Measurements from ENCODE around the gene SSTR3.
A peak's percentile ranks its signal among the peaks of the same experiment; 100 is the strongest.
"Not testable (repeated sequence)": the region's sequence is repeated elsewhere in the genome, so short reads cannot be mapped to it uniquely, and the experiment has no call there.

Gene SSTR3
- total RNA-seq = 0.45 to 2.6 (median 1.2) reads per million in 9 experiments

DNA sequence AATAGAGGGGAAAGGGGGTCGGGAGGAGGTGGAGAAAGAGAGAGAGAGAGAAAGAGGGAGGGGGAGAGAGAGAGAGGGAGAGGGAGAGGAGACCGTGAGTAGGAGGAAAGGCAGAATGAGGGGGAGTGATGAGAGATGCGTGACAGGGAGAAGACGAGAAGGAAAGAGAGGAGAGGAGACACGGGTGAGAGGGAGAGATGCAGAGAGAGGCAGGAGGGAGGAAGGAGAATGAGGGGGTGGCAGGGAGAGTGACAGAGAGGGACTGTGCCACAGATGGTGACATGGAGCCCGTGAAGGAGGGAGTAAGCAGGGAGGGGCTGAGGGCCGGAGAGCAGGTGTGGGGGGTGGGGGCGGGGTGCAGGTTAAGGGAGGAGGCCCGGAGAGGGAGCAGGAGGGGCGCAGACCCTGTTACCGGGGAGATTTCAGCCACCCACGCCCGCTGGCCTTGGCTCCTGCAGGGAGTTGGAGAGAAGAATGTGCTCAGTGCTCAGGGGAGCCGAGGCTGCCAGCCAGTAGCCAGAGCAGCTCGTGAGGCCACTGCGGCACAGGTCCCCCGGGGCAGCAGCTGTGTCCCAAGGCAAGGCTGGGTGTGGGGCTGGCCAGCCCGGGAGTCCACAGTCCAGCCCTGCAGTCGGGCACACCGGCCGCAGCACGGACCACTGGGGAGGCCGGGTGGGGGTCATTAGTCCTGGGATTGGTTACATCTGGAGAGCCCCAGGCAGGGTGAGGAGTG, at the start of gene SSTR3:
SSTR3 (minus strand) TSS at position 304 of the 733 bp plus-strand sequence. CDS start 4,674 bp downstream, outside the sequence.
- ATAC-seq (replicated peaks) (no peak), DNase-seq (no peak)
- H3K27me3 Mint-ChIP-seq = no peaks in the 10 kb centered on the region
- H3K36me3 Mint-ChIP-seq (ENCODE audit: insufficient read depth) = no peaks in the 10 kb centered on the region
- no peaks in the 10 kb centered on the region for H3K9me3 Mint-ChIP-seq
- peak within 1 kb of the TSS in 1 of 2 donors; percentile 24 for H3K27ac Mint-ChIP-seq
- peaks cover 0 to 6% of the 10 kb centered on the region in 2 donors for H3K4me1 Mint-ChIP-seq (ENCODE audit: low read depth in 2 of 2)
- H3K4me3 Mint-ChIP-seq = no peak within 1 kb of the TSS

DNA sequence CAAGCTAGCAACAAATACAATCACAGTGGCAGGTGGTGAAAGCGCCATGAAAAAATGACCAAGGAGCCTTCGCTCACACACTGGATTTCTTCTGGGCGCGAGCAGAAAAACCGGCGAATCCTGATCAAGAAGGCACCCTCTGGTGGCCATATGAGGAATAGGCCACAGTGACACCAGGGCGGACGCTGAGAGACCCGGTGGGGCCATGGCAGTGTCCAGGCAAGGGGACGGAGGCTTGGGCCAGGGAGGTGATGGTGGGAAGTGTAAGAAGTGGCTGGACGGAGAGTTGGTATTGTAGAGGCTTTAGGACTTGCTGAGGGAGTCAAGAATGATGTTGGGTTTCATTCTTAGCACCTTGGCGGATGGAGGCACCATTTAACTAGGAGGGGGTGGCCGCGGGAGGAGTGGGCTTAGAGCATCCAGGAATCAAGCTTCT, 48.6 kb upstream of the SSTR3 start:
- Mint-ChIP-seq H3K36me3 (ENCODE audit: insufficient read depth) (peaks cover 7% of the 10 kb centered on the region), H3K27ac (no peak overlapping the region), H3K27me3 (peaks cover 0 to 24% of the 10 kb centered on the region in 2 donors), H3K4me3 (no peak overlapping the region), H3K4me1 (ENCODE audit: low read depth in 2 of 2) (peaks cover 10 to 17% of the 10 kb centered on the region in 2 donors), H3K9me3 (no peaks in the 10 kb centered on the region)
- DNase-seq (peak; percentile 56 to 66 (median 58)), ATAC-seq (replicated peaks) (peak; percentile 82)

DNA sequence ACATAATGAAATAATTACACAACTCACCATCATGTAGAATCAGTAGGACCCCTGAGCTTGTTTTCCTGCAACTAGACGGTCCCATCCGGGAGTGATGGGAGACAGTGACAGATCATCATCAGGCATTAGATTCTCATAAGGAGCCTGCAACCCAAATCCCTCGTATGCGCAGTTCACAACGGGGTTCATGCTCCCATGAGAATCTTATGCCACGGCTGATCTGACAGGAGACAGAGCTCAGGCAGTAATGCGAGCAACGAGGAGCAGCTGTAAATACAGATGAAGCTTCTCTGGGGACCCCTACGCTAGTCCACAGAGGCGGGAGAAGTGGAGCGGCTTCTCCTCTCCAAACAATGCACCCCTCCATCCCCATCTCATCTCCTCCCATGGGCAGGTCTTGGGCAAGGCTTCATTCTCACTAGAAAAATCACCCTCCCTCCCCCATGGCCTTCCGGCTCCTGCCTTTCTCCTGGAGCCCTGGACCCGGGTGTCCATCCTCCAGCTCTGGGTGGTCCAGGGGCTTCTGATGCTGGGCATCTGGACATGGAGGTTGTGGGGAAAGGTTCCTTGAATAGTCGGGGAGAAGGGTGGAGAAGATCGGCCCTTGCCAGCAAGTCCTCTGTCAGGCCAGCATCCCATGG, 48.0 kb upstream of the SSTR3 start:
- no peak for ATAC-seq (replicated peaks)
- no peak overlapping the region for H3K27ac Mint-ChIP-seq

DNA sequence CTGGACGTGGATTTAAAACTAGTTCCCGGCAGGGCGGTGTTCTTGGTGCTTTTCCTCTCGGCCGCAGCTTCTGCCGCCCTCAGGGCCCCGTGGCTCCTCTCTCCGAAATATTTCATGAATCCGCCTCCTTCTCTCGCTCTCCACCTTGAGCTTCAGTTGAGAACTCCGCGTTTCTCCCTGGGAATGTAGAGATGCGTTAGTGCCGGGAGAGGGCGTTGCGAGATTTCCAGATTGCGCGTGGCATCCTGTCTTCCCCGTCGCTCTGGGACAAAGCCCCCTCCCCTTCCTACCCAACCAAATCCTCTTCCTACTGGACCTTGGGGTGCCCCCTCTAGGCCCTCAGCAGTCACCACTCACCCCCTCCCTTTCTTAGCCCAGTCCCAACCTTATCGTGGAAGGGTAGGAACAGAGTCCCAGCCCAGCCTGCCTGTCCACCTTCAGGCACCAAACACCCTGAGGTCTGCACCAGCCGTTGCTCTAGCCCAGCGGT, 47.3 kb upstream of the SSTR3 start:
- Mint-ChIP-seq H3K4me3 (no peak overlapping the region), H3K27ac (no peak overlapping the region), H3K27me3 (peaks cover 8 to 33% of the 10 kb centered on the region in 2 donors), H3K9me3 (no peaks in the 10 kb centered on the region), H3K4me1 (ENCODE audit: low read depth in 2 of 2) (peaks cover 10 to 17% of the 10 kb centered on the region in 2 donors), H3K36me3 (ENCODE audit: insufficient read depth) (peaks cover 6% of the 10 kb centered on the region)
- DNase-seq = no peak
- no peak for ATAC-seq (replicated peaks)

More for the DNA sequence above, 48.0 kb upstream of the SSTR3 start:
- Mint-ChIP-seq H3K36me3 (ENCODE audit: insufficient read depth) (peaks cover 7% of the 10 kb centered on the region), H3K4me3 (no peak overlapping the region), H3K4me1 (ENCODE audit: low read depth in 2 of 2) (peaks cover 10 to 17% of the 10 kb centered on the region in 2 donors), H3K27me3 (peaks cover 6 to 30% of the 10 kb centered on the region in 2 donors), H3K9me3 (no peaks in the 10 kb centered on the region)
- DNase-seq = no peak

DNA sequence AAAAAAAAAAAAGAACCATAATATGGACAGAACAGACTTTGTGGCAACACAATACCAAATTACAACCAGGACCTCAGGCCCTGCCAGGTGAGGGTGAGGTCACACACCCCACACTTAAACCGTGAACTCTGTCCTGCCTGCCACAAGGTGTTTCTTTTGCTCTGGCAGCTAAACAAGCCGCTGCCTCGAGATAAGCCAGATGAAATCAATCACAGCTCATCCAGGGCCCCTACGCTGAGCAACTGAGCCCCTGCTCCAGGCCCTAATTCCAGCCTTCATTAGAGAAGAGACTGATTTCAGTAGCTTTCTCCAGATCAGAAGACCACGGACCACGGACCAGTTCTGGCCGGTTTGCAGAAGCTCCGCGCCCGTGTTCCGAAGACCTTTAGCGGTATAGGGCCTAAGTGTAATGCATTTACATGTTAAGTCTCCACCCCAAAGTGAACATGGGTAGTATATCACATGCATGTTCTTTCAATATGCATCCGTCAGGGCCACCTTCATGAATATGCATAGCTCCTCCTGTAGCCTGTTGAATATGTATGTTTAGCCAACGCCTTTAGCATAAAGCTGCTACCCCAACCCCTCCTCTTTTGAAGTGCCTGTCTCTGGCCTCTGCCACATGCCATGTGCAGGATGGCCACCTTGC, 46.6 kb upstream of the SSTR3 start:
- Mint-ChIP-seq H3K4me3 (no peak overlapping the region), H3K4me1 (ENCODE audit: low read depth in 2 of 2) (peaks cover 10 to 15% of the 10 kb centered on the region in 2 donors), H3K27me3 (peaks cover 8 to 33% of the 10 kb centered on the region in 2 donors), H3K27ac (no peak overlapping the region), H3K9me3 (no peaks in the 10 kb centered on the region), H3K36me3 (ENCODE audit: insufficient read depth) (peaks cover 3% of the 10 kb centered on the region)
- DNase-seq (no peak), ATAC-seq (replicated peaks) (no peak)

DNA sequence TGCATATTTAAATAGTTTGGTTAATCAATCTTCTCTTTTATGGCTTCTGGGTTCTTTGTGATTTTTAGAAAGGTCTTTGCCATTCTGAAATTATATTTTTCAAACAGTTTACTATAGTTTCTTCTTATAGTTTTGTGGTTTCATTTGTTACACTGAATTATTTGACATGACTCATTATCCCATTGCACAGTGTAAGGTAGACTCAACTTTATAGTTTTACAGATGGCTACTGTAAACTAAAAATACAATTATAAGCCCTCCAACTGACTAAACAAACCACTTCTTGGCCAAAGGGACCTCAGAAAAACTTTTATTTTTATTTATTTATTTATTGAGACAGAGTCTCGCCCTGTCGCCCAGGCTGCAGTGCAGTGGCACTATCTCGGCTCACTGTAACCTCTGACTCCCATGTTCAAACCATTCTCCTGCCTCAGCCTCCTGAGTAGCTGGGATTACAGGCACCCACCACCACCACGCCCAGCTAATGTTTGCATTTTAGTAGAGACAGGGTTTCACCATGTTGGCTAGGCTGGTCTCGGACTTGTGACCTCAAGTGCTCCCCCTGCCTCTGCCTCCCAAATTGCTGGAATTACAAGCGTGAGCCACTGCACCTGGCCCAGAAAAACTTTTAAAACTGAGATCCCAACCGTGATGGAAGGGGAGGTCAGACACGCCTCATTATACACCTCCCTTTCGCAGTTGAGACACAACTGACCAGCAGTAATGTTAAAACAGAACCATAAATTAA, 45.9 kb upstream of the SSTR3 start:
- Mint-ChIP-seq H3K4me3 (no peak overlapping the region), H3K4me1 (ENCODE audit: low read depth in 2 of 2) (peaks cover 10 to 15% of the 10 kb centered on the region in 2 donors), H3K27ac (no peak overlapping the region), H3K9me3 (no peaks in the 10 kb centered on the region), H3K27me3 (peaks cover 8 to 33% of the 10 kb centered on the region in 2 donors), H3K36me3 (ENCODE audit: insufficient read depth) (peaks cover 1% of the 10 kb centered on the region)
- ATAC-seq (replicated peaks) (no peak), DNase-seq (no peak)

DNA sequence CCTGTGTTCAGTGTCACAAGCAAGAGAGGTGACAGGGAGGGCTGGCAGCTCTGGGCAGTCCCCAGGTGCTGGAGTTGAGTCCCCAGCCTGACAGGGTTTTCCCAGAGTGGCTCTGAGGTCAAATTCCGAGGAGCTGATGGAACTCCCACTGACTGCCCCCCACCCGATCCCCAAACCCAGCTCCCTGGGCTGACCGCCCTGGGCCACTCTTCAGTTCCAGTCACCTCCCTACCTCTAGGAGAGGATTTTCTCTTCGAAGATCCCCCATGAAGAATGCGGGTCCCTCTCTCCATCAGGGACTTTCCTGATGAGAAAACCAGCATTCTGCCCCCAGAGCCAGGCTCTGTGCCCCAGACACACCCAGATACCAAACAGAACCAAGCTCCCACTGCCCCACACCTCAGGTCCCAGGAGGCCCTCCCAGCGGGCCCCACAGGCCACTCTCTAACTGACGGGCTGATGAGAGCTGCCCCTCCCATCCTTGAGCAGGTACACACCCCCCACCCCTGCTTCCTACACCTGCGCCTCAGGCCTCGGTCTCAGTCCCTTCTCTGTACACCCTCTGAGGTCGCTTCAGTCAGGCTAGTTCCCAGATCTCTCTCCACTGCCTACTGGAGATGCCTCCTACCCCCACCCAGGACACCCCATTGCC, 43.9 kb upstream of the SSTR3 start:
- DNase-seq (no peak), ATAC-seq (replicated peaks) (no peak)
- Mint-ChIP-seq H3K4me3 (no peak overlapping the region), H3K27me3 (peaks cover 8 to 31% of the 10 kb centered on the region in 2 donors), H3K4me1 (ENCODE audit: low read depth in 2 of 2) (peaks cover 8 to 15% of the 10 kb centered on the region in 2 donors), H3K27ac (no peak overlapping the region), H3K9me3 (no peaks in the 10 kb centered on the region), H3K36me3 (ENCODE audit: insufficient read depth) (no peaks in the 10 kb centered on the region)

DNA sequence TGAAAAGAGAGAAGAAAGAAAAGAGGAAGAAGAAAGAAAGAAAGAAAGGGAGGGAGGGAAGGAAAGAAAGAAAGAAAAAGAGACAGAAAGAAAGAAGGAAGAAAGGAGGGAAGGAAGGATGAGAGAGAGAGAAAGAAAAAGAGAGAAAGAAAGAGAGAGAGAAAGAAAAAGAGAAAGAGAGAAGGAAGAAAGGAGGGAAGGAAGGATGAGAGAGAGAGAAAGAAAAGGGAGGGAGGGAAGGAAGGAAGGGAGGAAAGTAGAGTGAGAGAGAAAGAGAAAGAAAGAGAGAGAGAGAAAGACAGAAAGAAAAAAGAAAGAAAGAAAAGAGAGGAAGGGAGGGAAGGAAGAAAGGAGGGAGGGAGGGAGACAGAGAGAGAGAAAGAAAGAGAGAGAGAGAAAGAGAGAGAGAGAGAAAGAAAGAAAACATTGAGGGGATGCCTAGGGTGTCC, 43.3 kb upstream of the SSTR3 start:
- ATAC-seq (replicated peaks) = no peak

DNA sequence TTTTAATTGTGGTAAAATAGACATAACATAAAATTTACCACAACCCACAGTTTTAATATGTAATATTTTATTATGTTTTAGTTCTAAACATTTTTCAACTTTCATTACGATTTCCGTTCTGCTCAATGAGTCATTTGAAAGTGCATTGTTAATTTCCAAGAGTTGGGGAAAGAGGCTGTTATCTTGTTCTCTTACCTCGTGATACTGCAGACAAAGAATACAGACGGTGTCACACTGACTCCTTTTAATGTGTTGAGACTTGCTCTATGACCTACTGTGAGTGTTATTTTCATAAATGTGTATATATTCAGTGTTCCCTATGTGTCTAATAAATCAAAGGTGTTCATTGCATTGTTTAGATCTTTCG, 42.6 kb upstream of the SSTR3 start:
- no peak for DNase-seq
- Mint-ChIP-seq H3K4me3 (no peak overlapping the region), H3K27ac (peak overlapping the region in 1 of 2 donors; percentile 83), H3K36me3 (ENCODE audit: insufficient read depth) (no peaks in the 10 kb centered on the region), H3K9me3 (no peaks in the 10 kb centered on the region), H3K4me1 (ENCODE audit: low read depth in 2 of 2) (peaks cover 0 to 5% of the 10 kb centered on the region in 2 donors), H3K27me3 (peaks cover 8 to 24% of the 10 kb centered on the region in 2 donors)
- ATAC-seq (replicated peaks) = no peak

More for the DNA sequence above, 43.3 kb upstream of the SSTR3 start:
- Mint-ChIP-seq H3K27ac (peak overlapping the region in 1 of 2 donors; percentile 83), H3K36me3 (ENCODE audit: insufficient read depth) (no peaks in the 10 kb centered on the region), H3K9me3 (no peaks in the 10 kb centered on the region), H3K4me3 (no peak overlapping the region), H3K4me1 (ENCODE audit: low read depth in 2 of 2) (peaks cover 2 to 9% of the 10 kb centered on the region in 2 donors), H3K27me3 (peaks cover 8 to 25% of the 10 kb centered on the region in 2 donors)
- no peak for DNase-seq

DNA sequence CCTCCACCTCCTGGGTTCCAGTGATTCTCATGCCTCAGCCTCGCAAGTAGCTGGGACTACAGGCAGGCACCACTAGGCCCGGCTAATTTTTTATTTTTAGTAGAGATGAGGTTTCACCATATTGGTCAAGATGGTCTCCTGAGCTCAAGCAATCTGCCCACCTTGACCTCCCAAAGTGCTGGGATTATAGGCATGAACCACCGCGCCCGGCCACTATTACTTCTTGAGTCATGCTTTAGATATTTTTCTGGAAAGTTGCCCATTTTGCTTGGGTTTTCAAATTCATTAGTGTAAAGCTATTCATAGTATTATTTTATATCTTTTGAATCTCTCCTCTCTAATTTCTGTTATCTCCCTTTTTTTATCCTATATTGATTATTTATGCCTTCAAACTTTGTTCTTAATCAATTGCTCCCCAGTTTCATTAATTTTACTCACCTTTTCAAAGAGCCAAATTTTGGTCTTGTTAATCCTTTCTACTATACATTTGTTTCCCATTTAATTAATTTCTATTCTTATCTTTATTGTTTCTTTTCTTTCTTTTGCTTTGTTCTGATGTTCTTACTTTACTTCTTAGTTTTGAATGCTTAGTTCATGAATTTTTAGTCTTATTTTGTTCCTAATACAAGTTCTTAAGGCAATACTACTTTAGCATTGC, 42.1 kb upstream of the SSTR3 start:
- H3K27ac Mint-ChIP-seq = no peak overlapping the region
- no peak for DNase-seq
- H3K9me3 Mint-ChIP-seq = no peaks in the 10 kb centered on the region
- no peak overlapping the region for H3K4me3 Mint-ChIP-seq
- no peak for ATAC-seq (replicated peaks)
- H3K4me1 Mint-ChIP-seq (ENCODE audit: low read depth in 2 of 2) = peaks cover 0 to under 1% of the 10 kb centered on the region in 2 donors
- no peaks in the 10 kb centered on the region for H3K36me3 Mint-ChIP-seq (ENCODE audit: insufficient read depth)
- H3K27me3 Mint-ChIP-seq = peaks cover 8 to 24% of the 10 kb centered on the region in 2 donors

DNA sequence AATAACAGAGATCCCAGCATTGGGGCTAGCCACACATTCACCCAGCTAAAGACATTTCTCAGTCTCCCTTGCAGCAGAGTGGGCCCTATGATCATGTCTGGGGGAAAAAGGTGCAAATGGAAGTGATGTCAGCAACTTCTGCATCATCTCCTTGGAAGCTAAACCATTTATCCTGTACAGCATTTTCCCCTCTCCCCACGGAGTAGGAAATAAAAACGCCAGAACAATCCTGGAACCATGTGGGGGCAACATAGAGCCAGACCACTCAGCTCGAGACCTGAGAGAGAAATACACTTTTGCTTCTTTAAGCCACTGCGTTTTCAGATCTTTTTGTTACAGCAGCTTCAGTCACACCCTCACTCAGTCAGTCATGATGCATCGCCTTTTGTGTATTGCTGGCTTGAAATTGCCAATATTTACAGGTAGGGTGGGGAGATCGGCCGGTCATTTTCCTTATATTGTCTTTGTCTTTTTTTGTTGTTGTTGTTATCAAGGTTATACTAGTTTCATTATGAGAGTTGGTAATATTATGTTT, 40.9 kb upstream of the SSTR3 start:
- Mint-ChIP-seq H3K9me3 (no peaks in the 10 kb centered on the region), H3K36me3 (ENCODE audit: insufficient read depth) (no peaks in the 10 kb centered on the region), H3K27me3 (peaks cover 8 to 24% of the 10 kb centered on the region in 2 donors), H3K4me1 (ENCODE audit: low read depth in 2 of 2) (no peaks in the 10 kb centered on the region), H3K4me3 (no peak overlapping the region), H3K27ac (no peak overlapping the region)
- ATAC-seq (replicated peaks) = no peak
- no peak for DNase-seq

DNA sequence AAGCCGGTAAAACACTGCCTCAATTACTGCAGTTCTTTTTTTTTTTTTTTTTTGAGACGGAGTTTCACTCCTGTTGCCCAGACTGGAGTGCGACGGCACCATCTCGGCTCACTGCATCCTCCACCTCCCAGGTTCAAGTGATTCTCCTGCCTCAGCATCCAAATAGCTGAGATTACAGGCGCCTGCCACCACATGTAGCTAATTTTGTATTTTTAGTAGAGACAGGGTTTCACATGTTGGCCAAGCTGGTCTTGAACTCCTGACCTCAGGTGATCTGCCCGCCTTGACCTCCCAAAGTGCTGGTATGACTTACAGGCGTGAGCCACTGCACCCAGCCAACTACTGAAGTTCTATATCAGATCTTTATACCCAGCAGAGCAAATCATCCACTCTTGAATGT, 39.6 kb upstream of the SSTR3 start:
- peaks cover 8 to 18% of the 10 kb centered on the region in 2 donors for H3K27me3 Mint-ChIP-seq
- H3K4me1 Mint-ChIP-seq (ENCODE audit: low read depth in 2 of 2); H3K36me3 Mint-ChIP-seq (ENCODE audit: insufficient read depth); DNase-seq; H3K9me3 Mint-ChIP-seq; H3K4me3 Mint-ChIP-seq; ATAC-seq (replicated peaks); H3K27ac Mint-ChIP-seq: not testable (repeated sequence)

Data from effector memory CD8-positive, alpha-beta T cell (primary cell).